Left renal pelvis (tissue), 4 donors: ENCODE measurements around the gene C11orf86. TPM values are rescaled to one million over a fixed set of nuclear protein-coding genes. Genes with fewer than 3 reads are reported as not detected.
"Not testable (repeated sequence)": the region's sequence is repeated elsewhere in the genome, so short reads cannot be mapped to it uniquely, and the experiment has no call there.

ENCODE experiments used
- DNase-seq, 4 donors: peaks; one replicate each; pipeline ENCODE4 v3.0.0-alpha.2; 2013; ENCODE audit warnings: low read depth in 4 of 4, low spot score in 3 of 4
- polyA plus RNA-seq, 4 donors: library from polyadenylated mRNA; unstranded; fragments of 120-200 nt; gene quantifications; one replicate each; pipeline ENCODE4 v1.2.1, GENCODE V29; 2013; ENCODE audit not compliant: insufficient read length in 4 of 4

C11orf86 gene
- polyA plus RNA-seq, 4 donors = not detected

- no peak for DNase-seq
Measured at GRCh38 chr11:66987924-66988637, 13.0 kb downstream of the C11orf86 start.

GRCh38 chr11:66988741-66989140, 13.6 kb downstream of the C11orf86 start:
- not testable (repeated sequence) for DNase-seq

- not testable (repeated sequence) for DNase-seq
Measured at GRCh38 chr11:66989360-66989759, 14.3 kb downstream of the C11orf86 start.

DNA sequence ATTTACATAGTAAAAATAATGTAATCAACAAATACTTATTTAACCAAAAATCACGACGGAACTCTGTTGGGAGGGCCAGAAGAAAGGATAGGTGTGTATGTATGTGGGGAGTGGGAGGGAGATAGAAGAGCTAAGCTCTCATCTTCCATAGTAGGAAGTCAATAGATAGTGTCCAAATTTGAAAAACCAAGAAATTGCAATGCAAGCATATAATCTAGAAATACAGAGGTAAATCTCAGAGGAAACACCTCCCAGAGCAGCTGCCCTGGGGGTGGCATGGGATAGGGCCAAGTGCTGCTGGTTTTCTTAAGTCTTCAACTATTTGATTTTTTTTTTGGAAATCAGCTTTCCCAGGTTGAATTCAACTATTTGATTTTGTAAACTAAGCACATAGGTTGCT, 16.9 kb downstream of the C11orf86 start:
- no peak for DNase-seq

DNA sequence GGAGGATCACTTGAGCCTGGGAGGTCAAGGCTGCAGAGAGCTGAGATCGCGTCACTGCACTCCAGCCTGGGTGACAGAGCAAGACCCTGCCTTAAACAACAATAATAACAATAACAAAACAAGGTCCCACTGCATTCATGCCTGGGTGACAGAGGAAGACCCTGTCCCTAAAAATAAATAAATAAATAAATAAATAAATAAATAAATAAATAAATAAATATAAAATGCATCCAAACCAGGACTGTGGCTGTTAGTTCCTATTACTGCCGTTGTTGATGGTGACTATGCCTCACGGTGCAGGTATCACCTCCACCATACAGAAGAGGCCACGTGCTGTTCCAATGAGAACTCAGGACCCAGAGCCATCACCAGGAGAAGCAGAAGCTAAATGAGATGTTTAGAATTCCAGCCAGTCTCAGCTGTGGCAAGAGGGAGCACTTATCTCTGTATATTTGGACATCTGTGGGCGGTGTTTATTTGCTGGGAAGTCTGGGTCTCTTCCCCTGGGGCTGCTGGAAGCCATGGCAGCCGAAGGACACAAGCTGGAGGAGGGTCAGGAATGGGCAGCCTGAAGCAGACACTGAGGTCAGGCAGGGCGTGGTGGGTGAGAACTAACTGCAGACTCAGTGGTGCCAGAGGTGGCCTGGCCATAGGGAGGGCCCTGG, 21.6 kb downstream of the C11orf86 start:
- no peak for DNase-seq

DNA sequence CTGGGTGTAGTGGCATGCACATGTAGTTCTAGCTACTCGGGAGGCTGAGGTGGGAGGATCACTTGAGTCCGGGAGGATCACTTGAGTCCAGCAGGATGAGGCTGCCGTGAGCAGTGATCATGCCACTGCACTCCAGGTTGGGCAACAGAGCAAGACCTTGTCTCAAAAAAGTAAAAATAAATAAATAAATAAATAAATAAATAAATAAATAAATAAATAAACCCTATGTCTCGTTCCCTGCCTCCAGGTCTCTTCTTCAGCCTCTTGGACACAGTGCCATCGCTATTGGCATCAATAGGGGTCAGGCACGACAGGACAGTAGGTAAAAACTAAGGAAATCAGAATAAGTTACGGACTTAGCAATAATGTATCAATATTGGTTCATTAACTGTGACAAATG, 24.5 kb downstream of the C11orf86 start:
- no peak for DNase-seq

GRCh38 chr11:67001332-67001731, 26.2 kb downstream of the C11orf86 start:
- no peak for DNase-seq

GRCh38 chr11:67002297-67002913, 27.3 kb downstream of the C11orf86 start:
- DNase-seq = no peak

DNA sequence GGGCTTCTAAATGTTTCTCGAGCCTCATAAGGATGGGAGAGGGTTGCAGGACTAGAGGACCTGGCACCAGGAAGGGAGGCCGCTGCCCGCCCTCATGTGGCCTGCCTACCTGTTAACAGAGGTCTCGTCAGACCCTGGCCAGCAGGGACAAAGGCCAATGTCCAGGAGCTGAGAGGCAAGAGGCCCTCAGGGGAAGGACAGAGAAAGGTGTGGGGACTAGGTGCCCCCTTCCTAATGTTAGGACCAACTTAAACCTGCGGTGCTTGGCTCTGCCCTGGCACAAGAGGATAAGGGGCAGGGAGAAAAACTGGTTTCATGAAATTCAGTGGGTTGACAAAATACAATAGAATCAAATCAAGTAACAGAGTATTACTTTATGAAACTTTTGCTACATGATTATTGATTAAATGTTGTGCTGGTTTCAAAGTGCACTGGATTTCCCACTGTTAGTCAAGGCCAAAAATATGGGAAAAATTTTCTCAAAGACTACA, 27.9 kb downstream of the C11orf86 start:
- DNase-seq = no peak

DNA sequence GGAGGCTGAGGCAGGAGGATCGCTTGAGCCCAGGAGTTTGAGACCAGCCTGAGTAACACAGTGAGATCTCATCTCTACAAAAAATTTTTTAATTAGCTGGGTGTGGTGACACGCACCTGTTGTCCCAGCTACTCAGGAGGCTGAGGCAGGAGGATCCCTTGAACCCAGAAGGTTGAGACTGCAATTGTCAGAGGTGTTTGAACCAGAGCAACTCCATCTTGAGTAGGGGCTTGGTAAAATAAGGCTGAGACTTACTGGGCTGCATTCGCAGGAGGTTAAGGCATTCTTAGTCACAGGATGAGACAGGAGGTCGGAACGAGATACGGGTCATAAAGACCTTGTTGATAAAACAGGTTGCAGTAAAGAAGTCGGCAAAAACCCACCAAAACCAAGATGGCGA, 30.1 kb downstream of the C11orf86 start:
- not testable (repeated sequence) for DNase-seq

- no peak for DNase-seq
Measured at GRCh38 chr11:67006029-67006884, 31.2 kb downstream of the C11orf86 start.

- DNase-seq = no peak
Measured at GRCh38 chr11:67007126-67007525, 32.0 kb downstream of the C11orf86 start.

- DNase-seq = no peak
Measured at GRCh38 chr11:67010296-67010905, 35.3 kb downstream of the C11orf86 start.

- no peak for DNase-seq
Measured at GRCh38 chr11:67013511-67014045, 38.5 kb downstream of the C11orf86 start.

DNA sequence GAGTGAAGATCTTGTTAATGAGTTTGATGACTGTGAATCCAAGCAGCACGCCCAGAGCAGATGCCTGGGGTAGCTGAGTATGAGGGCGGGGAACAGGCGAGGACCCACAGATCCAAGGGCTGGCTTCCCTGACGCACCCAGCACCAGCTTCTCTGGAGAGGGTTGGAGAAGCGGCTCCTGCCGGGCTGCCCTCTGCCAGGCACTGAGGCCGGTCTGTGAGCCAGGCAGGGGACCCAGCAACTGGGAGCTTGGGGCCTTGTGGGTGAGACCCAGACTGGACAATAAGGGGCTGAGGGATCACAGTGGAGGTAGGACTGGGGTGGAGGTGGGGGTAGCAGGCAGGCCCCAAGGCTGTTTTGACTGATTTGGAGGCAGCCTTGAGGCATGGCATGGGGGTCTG, 39.2 kb downstream of the C11orf86 start:
- no peak for DNase-seq

DNA sequence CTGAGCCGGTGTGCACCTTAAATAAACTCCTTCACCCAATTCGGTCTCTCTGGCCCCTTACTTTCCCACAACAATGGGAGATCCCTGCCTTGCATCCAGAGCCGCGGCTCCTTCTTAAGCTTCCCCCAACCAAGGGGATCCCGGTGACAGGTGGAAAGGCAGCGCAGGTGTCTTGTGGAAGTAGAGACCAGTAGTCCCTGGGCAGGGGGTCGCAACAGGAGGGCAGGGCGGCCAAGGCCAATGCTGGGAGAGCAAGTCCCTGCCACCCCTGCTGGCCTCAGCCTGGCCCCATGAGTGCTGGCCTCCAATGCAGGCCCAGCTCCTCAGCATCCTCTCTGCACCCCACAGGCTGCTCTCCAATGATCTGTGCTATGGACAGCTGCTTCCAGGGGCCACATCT, 39.9 kb downstream of the C11orf86 start:
- no peak for DNase-seq

DNA sequence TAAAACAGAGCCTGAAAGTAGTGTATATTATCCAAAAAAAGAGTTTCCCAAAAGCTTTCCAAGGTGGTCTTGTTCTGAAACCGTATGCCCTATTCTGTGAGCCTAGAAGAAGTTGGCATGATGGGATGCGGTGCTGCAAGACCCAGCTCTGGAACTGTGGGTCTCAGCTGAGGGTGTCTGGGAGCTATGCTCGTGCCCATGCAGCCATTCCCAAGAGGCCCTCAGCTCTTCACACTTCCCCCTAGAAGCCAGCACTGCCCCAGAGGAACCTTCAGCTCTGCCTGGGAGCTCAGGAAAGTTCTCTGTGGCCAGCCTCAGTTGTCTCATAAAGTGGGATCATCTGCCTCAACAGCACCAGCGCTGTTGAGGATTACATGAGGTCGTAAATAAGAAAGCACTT, 41.4 kb downstream of the C11orf86 start:
- no peak for DNase-seq

DNA sequence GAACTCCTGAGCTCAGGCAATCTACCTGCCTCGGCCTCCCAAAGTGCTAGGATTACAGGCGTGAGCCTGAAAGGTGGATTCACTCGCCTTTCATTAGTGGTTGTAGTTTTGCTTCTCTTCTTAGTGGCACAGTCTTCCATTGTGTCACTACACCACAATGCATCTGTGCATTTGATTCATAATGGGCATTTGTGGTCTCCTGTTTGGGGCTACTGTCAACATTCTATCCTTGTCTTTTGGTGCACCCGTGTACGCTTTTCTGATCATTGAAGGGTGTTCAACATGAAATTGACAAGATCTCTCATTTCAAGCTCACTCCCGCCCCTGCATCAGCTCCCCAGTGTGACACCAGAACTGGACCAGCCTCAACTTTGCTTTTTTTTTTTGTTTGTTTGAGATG, 45.8 kb downstream of the C11orf86 start:
- DNase-seq = no peak

GRCh38 chr11:67022341-67022933, 47.3 kb downstream of the C11orf86 start:
- DNase-seq = no peak
